Stimulated activated CD4-positive, alpha-beta T cell treated with anti-CD3 and anti-CD28 coated beads, Interleukin-12 subunit alpha, Interleukin-12 subunit beta, amount 100 ng/mL, for 48 hours (primary cell): ENCODE results near the gene MX2.

Experiments used
- DNase-seq, 3 donors: peaks; one replicate each; pipeline ENCODE4 v3.0.0-alpha.2; 2020; ENCODE audit warnings: low read depth in 2 of 3, low spot score in 1 of 3

MX2 gene

GRCh38 chr21:41381731-41382130 is 19.9 kb downstream of the MX2 start:
- DNase-seq = no peak

- DNase-seq = no peak
Observed at GRCh38 chr21:41387042-41387819, 25.4 kb downstream of the MX2 start.

- DNase-seq = no peak
Observed at GRCh38 chr21:41387824-41388223, 26.0 kb downstream of the MX2 start.

- DNase-seq = no peak
Observed at GRCh38 chr21:41388259-41388658, 26.4 kb downstream of the MX2 start.

GRCh38 chr21:41390043-41390639 is 28.3 kb downstream of the MX2 start:
- no peak for DNase-seq

GRCh38 chr21:41393876-41394465 is 32.1 kb downstream of the MX2 start:
- DNase-seq = no peak

- DNase-seq = no peak
Observed at GRCh38 chr21:41396558-41397075, 34.8 kb downstream of the MX2 start.

- DNase-seq = no peak
Observed at GRCh38 chr21:41397471-41397891, 35.7 kb downstream of the MX2 start.

GRCh38 chr21:41398251-41398650 is 36.4 kb downstream of the MX2 start:
- no peak for DNase-seq

- DNase-seq = no peak
Observed at GRCh38 chr21:41398831-41399230, 37.0 kb downstream of the MX2 start.

GRCh38 chr21:41399246-41399800 is 37.5 kb downstream of the MX2 start:
- DNase-seq = no peak

- no peak for DNase-seq
Observed at GRCh38 chr21:41402231-41402630, 40.4 kb downstream of the MX2 start.

- DNase-seq = no peak
Observed at GRCh38 chr21:41402796-41403195, 41.0 kb downstream of the MX2 start.

- DNase-seq = no peak
Observed at GRCh38 chr21:41403331-41403730, 41.5 kb downstream of the MX2 start.

- DNase-seq = no peak
Observed at GRCh38 chr21:41403966-41404365, 42.1 kb downstream of the MX2 start.

- no peak for DNase-seq
Observed at GRCh38 chr21:41405321-41405720, 43.5 kb downstream of the MX2 start.

- DNase-seq = no peak
Observed at GRCh38 chr21:41406340-41406739, 44.5 kb downstream of the MX2 start.

- no peak for DNase-seq
Observed at GRCh38 chr21:41407541-41408460, 46.0 kb downstream of the MX2 start.

GRCh38 chr21:41410361-41410760 is 48.5 kb downstream of the MX2 start:
- DNase-seq = no peak

- DNase-seq = no peak
Observed at GRCh38 chr21:41410767-41411448, 49.1 kb downstream of the MX2 start.
